ENCODE measurements around the gene CPA3. TPM values are rescaled to one million over a fixed set of nuclear protein-coding genes. Genes with fewer than 3 reads are reported as not detected.

CPA3 gene
- total RNA-seq, 1 experiment from 2014 or later, result not detected

GRCh38 chr3:148820361-148821245 is 44.5 kb upstream of the CPA3 start:
- Mint-ChIP-seq H3K36me3 (ENCODE audit: insufficient read depth, unreplicated experiment) (no peaks in the 10 kb centered on the region), H3K4me3 (ENCODE audit: low read depth, unreplicated experiment) (no peak overlapping the region), H3K27me3 (ENCODE audit: unreplicated experiment) (no peaks in the 10 kb centered on the region), H3K4me1 (ENCODE audit: low read depth, unreplicated experiment) (peaks cover 6% of the 10 kb centered on the region), H3K27ac (ENCODE audit: unreplicated experiment) (no peak overlapping the region), H3K9me3 (ENCODE audit: low read depth, unreplicated experiment) (peaks cover 2% of the 10 kb centered on the region)
- no peak for TF ChIP-seq CTCF (IDR thresholded peaks at IDR 0.05; ENCODE audit: unreplicated experiment)
- DNase-seq, result no peak
- CTCF ChIA-PET, result interaction anchor here (0.6 to 0.9 kb wide), 2 partner anchors 12 to 45 kb away, joined by 3 to 4 read pairs; no protein-coding TSS in a partner anchor
- no TSS peak for BruUV-seq (replicated peaks)
- intact Hi-C loops (cut with micrococcal nuclease; ENCODE audit: unreplicated experiment), result no loop called here

- H3K27ac Mint-ChIP-seq (ENCODE audit: unreplicated experiment), result no peak overlapping the region
- intact Hi-C loops (cut with micrococcal nuclease; ENCODE audit: unreplicated experiment), result no loop called here
- CTCF ChIA-PET, result no interaction called here
- BruUV-seq (replicated peaks), result no TSS peak
- TF ChIP-seq CTCF (IDR thresholded peaks at IDR 0.05; ENCODE audit: unreplicated experiment), result no peak
- no peak overlapping the region for H3K4me3 Mint-ChIP-seq (ENCODE audit: low read depth, unreplicated experiment)
- no peaks in the 10 kb centered on the region for H3K36me3 Mint-ChIP-seq (ENCODE audit: insufficient read depth, unreplicated experiment)
- no peaks in the 10 kb centered on the region for H3K27me3 Mint-ChIP-seq (ENCODE audit: unreplicated experiment)
- H3K9me3 Mint-ChIP-seq (ENCODE audit: low read depth, unreplicated experiment), result peaks cover 2% of the 10 kb centered on the region
- peaks cover 6% of the 10 kb centered on the region for H3K4me1 Mint-ChIP-seq (ENCODE audit: low read depth, unreplicated experiment)
- no peak for DNase-seq
Observed at GRCh38 chr3:148823026-148823425, 42.1 kb upstream of the CPA3 start.

GRCh38 chr3:148825476-148825875 is 39.6 kb upstream of the CPA3 start:
- no peak for DNase-seq
- H3K4me1 Mint-ChIP-seq (ENCODE audit: low read depth, unreplicated experiment), result peaks cover 13% of the 10 kb centered on the region
- intact Hi-C loops (cut with micrococcal nuclease; ENCODE audit: unreplicated experiment), result no loop called here
- CTCF ChIA-PET, result no interaction called here
- H3K27me3 Mint-ChIP-seq (ENCODE audit: unreplicated experiment), result no peaks in the 10 kb centered on the region
- no TSS peak for BruUV-seq (replicated peaks)
- no peak overlapping the region for H3K27ac Mint-ChIP-seq (ENCODE audit: unreplicated experiment)
- H3K4me3 Mint-ChIP-seq (ENCODE audit: low read depth, unreplicated experiment), result no peak overlapping the region
- peaks cover 2% of the 10 kb centered on the region for H3K9me3 Mint-ChIP-seq (ENCODE audit: low read depth, unreplicated experiment)
- H3K36me3 Mint-ChIP-seq (ENCODE audit: insufficient read depth, unreplicated experiment), result no peaks in the 10 kb centered on the region
- TF ChIP-seq CTCF (IDR thresholded peaks at IDR 0.05; ENCODE audit: unreplicated experiment), result no peak

- H3K36me3 Mint-ChIP-seq (ENCODE audit: insufficient read depth, unreplicated experiment), result no peaks in the 10 kb centered on the region
- TF ChIP-seq CTCF (IDR thresholded peaks at IDR 0.05; ENCODE audit: unreplicated experiment), result no peak
- BruUV-seq (replicated peaks), result no TSS peak
- peaks cover 8% of the 10 kb centered on the region for H3K4me1 Mint-ChIP-seq (ENCODE audit: low read depth, unreplicated experiment)
- no peaks in the 10 kb centered on the region for H3K27me3 Mint-ChIP-seq (ENCODE audit: unreplicated experiment)
- H3K27ac Mint-ChIP-seq (ENCODE audit: unreplicated experiment), result no peak within 1 kb of the TSS
- no peak within 1 kb of the TSS for H3K4me3 Mint-ChIP-seq (ENCODE audit: low read depth, unreplicated experiment)
- DNase-seq, result no peak
- CTCF ChIA-PET, result no interaction called here
- H3K9me3 Mint-ChIP-seq (ENCODE audit: low read depth, unreplicated experiment), result no peaks in the 10 kb centered on the region
- intact Hi-C loops (cut with micrococcal nuclease; ENCODE audit: unreplicated experiment), result no loop called here
Observed at GRCh38 chr3:148827585-148827984, 37.5 kb upstream of the CPA3 start, which contains the start of gene CPB1. Gene CPB1 (plus strand): TSS chr3:148827811. CDS start chr3:148827824, 13 bp downstream.
